ENCODE results near the gene CCNA2. TPM values are rescaled to one million over a fixed set of nuclear protein-coding genes. Genes with fewer than 3 reads are reported as not detected.

The CCNA2 gene
- polyA plus RNA-seq, 3 donors: 0.20 to 0.23 TPM; not detected in 1

DNA sequence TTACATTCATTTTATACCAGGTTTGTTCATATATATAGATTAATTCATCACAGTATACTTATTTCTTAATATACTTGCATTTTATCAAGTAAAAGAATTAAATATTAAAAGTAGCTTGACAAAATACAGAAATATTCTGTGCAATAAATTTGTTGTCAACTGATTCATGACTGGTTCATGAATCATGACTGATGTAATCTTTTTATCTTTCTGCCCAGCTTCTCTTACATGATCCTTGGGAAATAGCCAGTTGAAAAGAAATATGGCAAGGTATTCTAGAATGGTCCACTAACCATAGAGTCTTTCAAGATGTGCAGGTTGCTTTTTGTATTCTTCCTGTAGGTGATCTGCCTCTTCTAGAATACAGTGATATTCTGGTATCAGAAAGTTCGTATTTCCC is 4.2 kb upstream of the CCNA2 start:
- TF ChIP-seq CTCF (IDR thresholded peaks at IDR 0.05): no peak
- no peak overlapping the region for H3K4me3 ChIP-seq (replicated peaks in 1 of 3; ENCODE audit: low read depth in 2 of 3, low read length in 3 of 3)
- H3K4me2 ChIP-seq (replicated peaks; ENCODE audit: extremely low read depth, low read length, poor library complexity, severe bottlenecking): no peak overlapping the region
- no peaks in the 10 kb centered on the region for H4K20me1 ChIP-seq (ENCODE audit: insufficient read depth, low read length)
- H3K9ac ChIP-seq (ENCODE audit: insufficient read depth, low read length, poor library complexity, severe bottlenecking): no peak overlapping the region
- H2AFZ ChIP-seq (ENCODE audit: insufficient read depth, low read depth, low read length, poor library complexity, severe bottlenecking): no peak overlapping the region
- Mint-ChIP-seq H3K36me3 (peaks cover 12 to 15% of the 10 kb centered on the region in 2 donors), H3K27ac (no peak overlapping the region), H3K9me3 (no peaks in the 10 kb centered on the region), H3K27me3 (ENCODE audit: low read depth in 3 of 3) (no peaks in the 10 kb centered on the region), H3K4me3 (no peak overlapping the region), H3K4me1 (peaks cover 8% of the 10 kb centered on the region)
- no peak overlapping the region for H3K27ac ChIP-seq (ENCODE audit: low read depth in 1 of 2, low read length in 2 of 2)
- no peaks in the 10 kb centered on the region for H3K27me3 ChIP-seq (ENCODE audit: control insufficient read depth in 2 of 2, insufficient read depth in 2 of 2, low read length in 2 of 2)
- WGBS (ENCODE audit: insufficient coverage): no CpG with 5 or more reads among the region's 1 CpG
- no peaks in the 10 kb centered on the region for H3K9me3 ChIP-seq (replicated peaks in 1 of 2; ENCODE audit: control insufficient read depth in 1 of 2, insufficient read depth in 1 of 2, low read length in 2 of 2)
- no peak for DNase-seq
- peaks cover 5 to 20% of the 10 kb centered on the region in 2 donors for H3K36me3 ChIP-seq (replicated peaks in 1 of 2; ENCODE audit: control insufficient read depth in 1 of 2, insufficient read depth in 2 of 2, low read length in 2 of 2)
- H3K79me2 ChIP-seq (ENCODE audit: insufficient read depth, low read length): peaks cover 9% of the 10 kb centered on the region
- H3K4me1 ChIP-seq (ENCODE audit: control insufficient read depth in 1 of 2, insufficient read depth in 2 of 2, low read length in 2 of 2): peaks cover 4 to 13% of the 10 kb centered on the region in 2 donors
- intact Hi-C loops (cut with micrococcal nuclease): no loop called here

DNA sequence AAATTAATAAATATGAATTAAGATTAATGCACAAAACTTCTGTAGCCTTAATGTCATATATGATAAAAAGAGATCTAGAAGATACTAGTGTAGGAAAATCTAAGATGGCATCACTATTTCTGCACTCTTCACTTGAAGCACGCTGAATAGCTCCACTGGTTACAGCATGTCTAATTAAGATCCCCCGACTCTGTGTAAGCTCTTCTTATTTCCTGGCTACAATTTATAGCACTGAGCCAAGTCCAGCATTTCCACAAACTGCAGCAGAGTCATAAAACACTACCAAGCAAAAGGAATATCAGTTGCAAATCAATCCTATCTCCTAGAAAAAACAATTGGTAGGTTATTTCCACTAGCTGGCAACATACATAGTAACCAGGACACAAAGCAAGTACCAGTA is 1.3 kb upstream of the CCNA2 start:
- no peak for TF ChIP-seq CTCF (IDR thresholded peaks at IDR 0.05)

More for the DNA sequence above, 1.3 kb upstream of the CCNA2 start:
- Mint-ChIP-seq H3K4me3 (no peak overlapping the region), H3K36me3 (peaks cover 10 to 11% of the 10 kb centered on the region in 2 donors), H3K27me3 (ENCODE audit: low read depth in 3 of 3) (no peaks in the 10 kb centered on the region), H3K4me1 (peaks cover 20% of the 10 kb centered on the region), H3K9me3 (no peaks in the 10 kb centered on the region), H3K27ac (no peak overlapping the region)
- H3K4me2 ChIP-seq (replicated peaks; ENCODE audit: extremely low read depth, low read length, poor library complexity, severe bottlenecking): no peak overlapping the region
- whole genome bisulfite sequencing (ENCODE audit: insufficient coverage): 35% methylated on average over 2 of the region's 2 CpGs
- H3K9me3 ChIP-seq (replicated peaks in 1 of 2; ENCODE audit: control insufficient read depth in 1 of 2, insufficient read depth in 1 of 2, low read length in 2 of 2): no peaks in the 10 kb centered on the region
- intact Hi-C loops (cut with micrococcal nuclease): no loop called here
- peaks cover 5 to 19% of the 10 kb centered on the region in 2 donors for H3K36me3 ChIP-seq (replicated peaks in 1 of 2; ENCODE audit: control insufficient read depth in 1 of 2, insufficient read depth in 2 of 2, low read length in 2 of 2)
- H4K20me1 ChIP-seq (ENCODE audit: insufficient read depth, low read length): no peaks in the 10 kb centered on the region
- no peaks in the 10 kb centered on the region for H3K27me3 ChIP-seq (ENCODE audit: control insufficient read depth in 2 of 2, insufficient read depth in 2 of 2, low read length in 2 of 2)
- H3K79me2 ChIP-seq (ENCODE audit: insufficient read depth, low read length): peaks cover 37% of the 10 kb centered on the region
- H3K4me3 ChIP-seq (replicated peaks in 1 of 3; ENCODE audit: low read depth in 2 of 3, low read length in 3 of 3): no peak overlapping the region
- no peak for DNase-seq
- H3K4me1 ChIP-seq (ENCODE audit: control insufficient read depth in 1 of 2, insufficient read depth in 2 of 2, low read length in 2 of 2): peaks cover 11 to 27% of the 10 kb centered on the region in 2 donors
- no peak overlapping the region for H3K9ac ChIP-seq (ENCODE audit: insufficient read depth, low read length, poor library complexity, severe bottlenecking)
- no peak overlapping the region for H3K27ac ChIP-seq (ENCODE audit: low read depth in 1 of 2, low read length in 2 of 2)
- H2AFZ ChIP-seq (ENCODE audit: insufficient read depth, low read depth, low read length, poor library complexity, severe bottlenecking): peak overlapping the region; percentile 95
